Subcutaneous abdominal adipose tissue (tissue), 5 donors: ENCODE results near the gene SCUBE2.
"Not testable (repeated sequence)": the region's sequence is repeated elsewhere in the genome, so short reads cannot be mapped to it uniquely, and the experiment has no call there.

Experiments used
- H3K27ac ChIP-seq: one replicate; pipeline ENCODE4 v1.7.0; 2013; ENCODE audit warnings: low read depth, mild to moderate bottlenecking, inconsistent platforms, low read length, moderate library complexity
- H3K27me3 ChIP-seq, 5 donors: one replicate each; pipeline ENCODE4 v1.7.0; 2013; ENCODE audit warnings: low read length in 5 of 5, inconsistent platforms in 1 of 5; ENCODE audit not compliant: control insufficient read depth in 5 of 5, insufficient read depth in 4 of 5
- H3K36me3 ChIP-seq, 5 donors: one replicate each; pipeline ENCODE4 v1.7.0; 2013; ENCODE audit warnings: low read length in 5 of 5; ENCODE audit not compliant: control insufficient read depth in 5 of 5, insufficient read depth in 5 of 5
- H3K4me1 ChIP-seq, 5 donors: one replicate each; pipeline ENCODE4 v1.7.0; 2013; ENCODE audit warnings: low read length in 5 of 5, mild to moderate bottlenecking in 3 of 5, moderate library complexity in 1 of 5; ENCODE audit not compliant: control insufficient read depth in 5 of 5, insufficient read depth in 5 of 5
- H3K4me3 ChIP-seq, 5 donors: one replicate each; pipeline ENCODE4 v1.7.0; 2013; ENCODE audit warnings: low read length in 5 of 5, low read depth in 1 of 5
- H3K9ac ChIP-seq, 5 donors: one replicate each; pipeline ENCODE4 v1.7.0; 2013; ENCODE audit warnings: low read length in 5 of 5, mild to moderate bottlenecking in 4 of 5, moderate library complexity in 3 of 5
- H3K9me3 ChIP-seq, 5 donors: one replicate each; pipeline ENCODE4 v1.7.0; 2013; ENCODE audit warnings: low read length in 5 of 5; ENCODE audit not compliant: control insufficient read depth in 5 of 5
- donor health status: healthy.
- donor health status: healthy.
- donor health status: healthy.
- donor health status: healthy.
- donor health status: healthy.

SCUBE2 gene

GRCh38 chr11:9003573-9004182 is 87.7 kb downstream of the SCUBE2 start, which contains the start of gene NRIP3:
Gene NRIP3 (minus strand): TSS chr11:9004001. CDS start chr11:9003935, 66 bp downstream.
- peaks cover 0 to 19% (median 18%) of the 10 kb centered on the region in 5 donors for H3K4me1 ChIP-seq
- H3K27ac ChIP-seq: no peak within 1 kb of the TSS
- H3K9ac ChIP-seq: peak within 1 kb of the TSS in 4 of 5 donors; percentile 18 to 62 (median 52)
- peak within 1 kb of the TSS; percentile 56 to 67 (median 60) for H3K4me3 ChIP-seq
- H3K9me3 ChIP-seq: no peaks in the 10 kb centered on the region
- peaks cover 3 to 10% (median 7%) of the 10 kb centered on the region in 5 donors for H3K27me3 ChIP-seq
- H3K36me3 ChIP-seq: no peaks in the 10 kb centered on the region

GRCh38 chr11:9002920-9003572 is 88.4 kb downstream of the SCUBE2 start:
- Histone ChIP-seq H3K4me3 (peak overlapping the region; percentile 56 to 67 (median 60)), H3K27ac (no peak overlapping the region), H3K4me1 (peaks cover 0 to 19% (median 18%) of the 10 kb centered on the region in 5 donors), H3K9me3 (no peaks in the 10 kb centered on the region), H3K27me3 (peaks cover 3 to 10% (median 7%) of the 10 kb centered on the region in 5 donors), H3K9ac (peak overlapping the region in 4 of 5 donors; percentile 18 to 62 (median 52)), H3K36me3 (no peaks in the 10 kb centered on the region)

- Histone ChIP-seq H3K27ac (no peak overlapping the region), H3K27me3 (peaks cover 3 to 10% (median 7%) of the 10 kb centered on the region in 5 donors)
These were observed 89.7 kb downstream of the SCUBE2 start for GRCh38 chr11:9001736-9002135.

GRCh38 chr11:8998017-8998416 is 93.4 kb downstream of the SCUBE2 start:
- Histone ChIP-seq H3K27ac (no peak overlapping the region), H3K27me3 (peaks cover 3 to 8% (median 6%) of the 10 kb centered on the region in 5 donors), H3K9me3 (no peaks in the 10 kb centered on the region)

More at GRCh38 chr11:9001736-9002135, 89.7 kb downstream of the SCUBE2 start:
- Histone ChIP-seq H3K36me3 (no peaks in the 10 kb centered on the region), H3K9ac (no peak overlapping the region), H3K9me3 (no peaks in the 10 kb centered on the region), H3K4me3 (no peak overlapping the region), H3K4me1 (peaks cover 0 to 19% (median 18%) of the 10 kb centered on the region in 5 donors)

GRCh38 chr11:8997451-8997850 is 93.9 kb downstream of the SCUBE2 start:
- Histone ChIP-seq H3K4me1 (no peaks in the 10 kb centered on the region), H3K36me3 (no peaks in the 10 kb centered on the region), H3K9ac (no peak overlapping the region), H3K4me3 (no peak overlapping the region), H3K27me3 (peaks cover 3 to 5% (median 3%) of the 10 kb centered on the region in 5 donors), H3K9me3 (no peaks in the 10 kb centered on the region), H3K27ac (no peak overlapping the region)

More at GRCh38 chr11:8998017-8998416, 93.4 kb downstream of the SCUBE2 start:
- H3K4me3 ChIP-seq: no peak overlapping the region
- no peaks in the 10 kb centered on the region for H3K36me3 ChIP-seq
- H3K9ac ChIP-seq: no peak overlapping the region
- peaks cover 0 to 4% (median 3%) of the 10 kb centered on the region in 5 donors for H3K4me1 ChIP-seq

- Histone ChIP-seq H3K4me1 (no peaks in the 10 kb centered on the region), H3K27me3 (no peaks in the 10 kb centered on the region), H3K4me3 (no peak overlapping the region), H3K9ac (no peak overlapping the region), H3K27ac (no peak overlapping the region), H3K9me3 (no peaks in the 10 kb centered on the region), H3K36me3 (no peaks in the 10 kb centered on the region)
These were observed 101.9 kb downstream of the SCUBE2 start for GRCh38 chr11:8989453-8989852.

GRCh38 chr11:8988329-8989234 is 102.8 kb downstream of the SCUBE2 start:
- Histone ChIP-seq H3K9ac (no peak overlapping the region), H3K4me1 (no peaks in the 10 kb centered on the region), H3K4me3 (no peak overlapping the region), H3K9me3 (no peaks in the 10 kb centered on the region), H3K27me3 (no peaks in the 10 kb centered on the region), H3K36me3 (no peaks in the 10 kb centered on the region), H3K27ac (no peak overlapping the region)

GRCh38 chr11:8987446-8987845 is 104.0 kb downstream of the SCUBE2 start:
- Histone ChIP-seq H3K36me3 (no peaks in the 10 kb centered on the region), H3K27ac (no peak overlapping the region), H3K27me3 (no peaks in the 10 kb centered on the region), H3K4me3 (no peak overlapping the region), H3K4me1 (no peaks in the 10 kb centered on the region), H3K9me3 (no peaks in the 10 kb centered on the region), H3K9ac (no peak overlapping the region)

- not testable (repeated sequence) for H3K27ac ChIP-seq, H3K9ac ChIP-seq, H3K4me1 ChIP-seq, H3K9me3 ChIP-seq, H3K4me3 ChIP-seq, H3K27me3 ChIP-seq, H3K36me3 ChIP-seq
These were observed 104.6 kb downstream of the SCUBE2 start for GRCh38 chr11:8986772-8987171.
